Measurements from ENCODE around the gene PTPN23.

Gene PTPN23

GRCh38 chr3:47421741-47422649 lies 41.2 kb downstream of the PTPN23 start:
- no peak for DNase-seq

DNA sequence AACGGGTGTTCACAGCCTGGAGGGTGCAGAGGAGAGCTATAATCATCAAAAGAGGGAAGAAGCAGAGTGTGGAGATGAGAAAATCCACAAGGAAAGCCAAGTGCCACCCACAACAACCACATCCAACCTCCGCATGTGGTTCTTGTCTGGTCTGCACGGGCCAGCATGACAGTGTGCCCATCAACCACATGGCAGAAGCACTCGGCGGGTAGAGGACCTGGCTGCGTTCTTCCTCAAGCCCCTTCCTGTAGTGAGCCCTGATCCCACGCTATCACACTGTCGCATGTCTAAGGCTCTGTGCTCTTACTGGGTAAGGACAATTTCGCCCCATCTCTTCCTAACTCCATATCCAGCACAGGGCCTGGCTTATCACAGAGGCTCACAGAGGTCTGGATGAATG lies 41.9 kb downstream of the PTPN23 start:
- no peak for DNase-seq

GRCh38 chr3:47423548-47424145 lies 42.8 kb downstream of the PTPN23 start:
- no peak for DNase-seq

- DNase-seq: no peak
These were observed 43.9 kb downstream of the PTPN23 start for GRCh38 chr3:47424434-47425382.

GRCh38 chr3:47425383-47425778 lies 44.6 kb downstream of the PTPN23 start:
- no peak for DNase-seq

- no peak for DNase-seq
These were observed 45.1 kb downstream of the PTPN23 start for GRCh38 chr3:47425959-47426358.

DNA sequence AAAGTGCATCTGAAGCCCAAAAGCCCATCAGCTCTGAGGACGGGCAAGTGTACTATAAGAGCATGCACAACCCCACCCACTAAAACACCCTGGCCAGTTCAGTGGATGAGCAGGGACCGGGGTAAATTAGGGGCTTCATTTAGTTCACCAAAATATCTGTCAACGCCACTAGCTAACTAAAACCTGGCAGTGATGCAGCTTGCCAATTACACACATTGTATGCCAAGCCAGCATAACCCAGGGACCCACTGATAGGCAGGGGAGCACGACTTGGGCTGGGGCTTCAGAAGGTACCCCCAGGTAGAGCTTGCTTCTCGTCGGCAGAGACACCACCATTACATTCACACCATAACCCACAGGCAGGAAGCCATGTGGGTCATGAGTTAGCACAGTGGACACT lies 47.0 kb downstream of the PTPN23 start:
- DNase-seq: no peak

- DNase-seq: no peak
These were observed 47.8 kb downstream of the PTPN23 start for GRCh38 chr3:47428662-47429061.

GRCh38 chr3:47429476-47430270 lies 48.9 kb downstream of the PTPN23 start:
- no peak for DNase-seq

DNA sequence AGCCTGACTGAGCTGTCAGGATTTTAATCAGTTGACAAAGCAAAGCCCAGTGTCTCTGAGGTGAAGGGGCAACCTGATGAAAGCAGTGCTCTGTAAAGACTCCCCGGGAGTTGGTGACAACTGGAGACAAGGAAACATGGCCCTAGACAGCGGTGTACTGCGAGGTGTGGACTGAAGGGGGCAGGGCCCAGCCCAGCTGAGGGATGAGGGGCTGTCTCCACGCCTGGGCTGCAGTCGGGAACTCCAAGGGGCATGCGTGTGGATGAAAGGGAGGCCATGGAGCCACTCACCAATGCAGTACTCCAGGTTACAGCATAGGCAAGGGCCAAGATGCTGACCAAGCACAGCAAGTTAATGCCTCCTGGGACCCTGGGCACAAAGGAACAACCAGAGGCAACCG lies 49.8 kb downstream of the PTPN23 start:
- DNase-seq: no peak

- no peak for DNase-seq
These were observed 50.4 kb downstream of the PTPN23 start for GRCh38 chr3:47431225-47431624.

GRCh38 chr3:47432673-47433072 lies 51.9 kb downstream of the PTPN23 start:
- DNase-seq: no peak

GRCh38 chr3:47433796-47434195 lies 53.0 kb downstream of the PTPN23 start:
- DNase-seq: no peak

- DNase-seq: no peak
These were observed 54.0 kb downstream of the PTPN23 start for GRCh38 chr3:47434849-47435248.

DNA sequence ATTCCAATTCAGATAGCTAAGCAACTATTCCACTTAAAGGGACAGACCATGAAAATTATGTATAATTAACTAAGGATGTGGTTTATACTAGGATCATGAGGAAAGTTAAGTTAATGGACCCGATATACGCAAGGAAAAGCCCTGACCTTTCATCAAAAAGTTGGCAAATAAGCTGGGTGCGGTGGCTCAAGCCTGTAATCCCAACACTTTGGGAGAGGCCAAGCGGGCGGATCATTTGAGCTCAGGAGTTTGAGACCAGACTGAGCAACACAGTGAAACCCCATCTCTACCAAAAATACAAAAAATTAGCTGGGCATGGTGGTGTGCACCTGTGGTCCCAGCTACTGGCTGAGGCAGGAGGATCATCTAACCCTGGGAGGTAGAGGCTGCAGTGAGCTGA lies 55.4 kb downstream of the PTPN23 start:
- DNase-seq: no peak

DNA sequence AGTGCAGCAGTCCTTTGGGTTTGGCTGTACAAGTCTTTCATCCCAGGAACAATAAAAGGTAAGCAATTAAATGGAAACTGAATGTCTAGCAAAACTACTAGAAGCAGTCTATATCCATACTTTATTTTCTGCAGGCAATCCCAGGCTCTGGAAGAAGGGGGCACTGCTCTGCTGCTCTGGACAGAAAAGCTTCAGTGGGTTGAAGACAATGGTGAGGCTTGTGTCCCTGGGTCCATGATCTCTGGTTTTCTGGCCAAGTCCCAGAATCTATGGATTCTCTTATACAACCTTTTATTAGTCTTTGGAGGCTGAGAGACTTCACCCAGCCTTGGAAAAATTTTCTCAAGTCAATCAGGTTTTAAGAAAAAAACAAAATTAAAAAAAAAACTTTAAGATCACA lies 59.3 kb downstream of the PTPN23 start:
- no peak for DNase-seq

DNA sequence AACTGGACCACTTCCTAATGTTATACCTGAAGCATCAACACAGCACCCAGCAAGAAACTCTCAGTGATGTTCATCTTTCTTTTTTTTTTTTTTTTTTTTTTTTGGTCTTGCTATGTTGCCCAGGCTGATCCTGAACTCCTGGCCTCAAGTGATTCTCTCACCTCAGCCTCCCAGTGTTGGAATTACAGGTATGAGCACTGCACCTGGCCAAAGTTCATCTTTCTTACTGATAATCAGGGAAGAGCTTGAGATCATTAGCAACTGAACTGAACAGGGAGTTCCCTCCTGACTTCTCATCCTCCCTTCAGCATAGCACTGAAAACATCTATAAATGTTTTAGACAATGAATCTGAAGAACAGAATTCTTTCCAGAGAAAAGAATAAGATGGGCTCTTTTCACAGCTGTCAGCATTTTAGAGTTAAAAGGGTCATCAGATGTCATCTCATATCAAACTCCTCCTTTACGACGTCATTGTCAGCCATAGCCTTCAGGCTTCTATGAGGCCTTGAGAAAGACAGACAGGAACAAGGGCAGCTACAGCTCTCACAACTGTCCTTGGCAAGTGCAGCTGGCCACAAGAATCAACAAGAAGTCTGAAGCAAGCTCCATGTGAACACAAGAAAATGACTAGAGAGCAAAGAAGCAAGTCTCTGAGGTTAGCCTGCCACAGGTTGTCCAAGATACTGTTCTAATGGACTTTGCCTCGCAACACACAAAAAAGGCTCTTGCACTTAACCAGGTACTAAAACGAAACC lies 61.2 kb downstream of the PTPN23 start:
- no peak for DNase-seq

DNA sequence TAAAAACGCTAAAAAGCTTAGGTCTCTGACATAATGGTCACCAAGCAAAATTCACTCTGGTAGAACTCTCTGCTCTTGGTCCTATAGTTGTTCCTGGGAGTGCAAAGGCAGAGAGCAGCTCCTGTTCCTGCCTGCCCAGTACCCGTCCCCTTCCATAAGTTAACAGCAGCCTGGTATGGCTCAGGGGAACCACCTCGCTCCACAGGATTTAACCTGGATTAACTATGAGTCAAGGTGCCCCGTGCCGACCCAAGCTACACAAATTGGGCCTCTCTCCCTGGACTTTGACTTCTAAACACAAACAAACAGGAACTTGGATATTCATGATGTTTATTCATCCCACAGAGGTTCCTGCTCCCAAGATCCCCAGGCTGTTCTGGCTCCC lies 62.8 kb downstream of the PTPN23 start:
- DNase-seq: no peak

- DNase-seq: no peak
These were observed 63.3 kb downstream of the PTPN23 start for GRCh38 chr3:47444103-47444502.

DNA sequence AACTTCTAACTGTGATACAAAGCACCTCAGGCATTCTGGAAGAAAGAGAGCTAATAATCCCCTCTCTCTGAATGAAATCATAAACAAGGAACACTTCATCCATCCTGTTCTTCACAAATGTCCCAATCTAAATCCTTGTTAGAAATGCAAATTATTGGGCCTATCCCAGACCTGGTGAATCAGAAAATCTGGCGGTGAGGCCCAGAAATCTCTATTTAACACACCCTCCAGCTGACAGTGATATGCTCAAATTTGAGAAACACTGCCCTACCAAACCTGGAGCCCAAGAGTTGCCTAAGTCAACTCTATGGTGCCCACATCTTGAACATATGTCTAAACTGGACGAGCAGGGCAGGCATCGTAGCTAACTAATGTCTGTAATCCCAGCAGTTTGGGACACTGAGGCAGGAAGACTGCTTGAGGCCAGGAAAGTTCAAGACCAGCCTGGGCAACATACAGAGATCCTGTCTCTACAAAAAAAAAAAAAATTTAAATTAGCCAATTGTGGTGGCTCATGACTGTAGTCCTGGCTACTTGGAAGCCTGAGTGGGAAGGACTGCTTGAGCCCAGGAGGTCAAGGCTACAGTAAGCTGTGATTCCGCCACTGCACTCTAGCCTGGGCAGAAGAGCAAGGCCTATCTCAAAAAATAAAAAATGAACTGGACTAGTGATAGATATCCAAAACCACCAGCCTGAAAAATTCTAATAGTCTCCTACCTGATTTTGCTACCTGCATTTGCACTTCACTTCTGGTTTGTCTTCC lies 71.8 kb downstream of the PTPN23 start:
- no peak for DNase-seq

All from activated effector memory CD4-positive, alpha-beta T cell treated with anti-CD3 and anti-CD28 coated beads, Interleukin-2, amount 50 U/mL, for 16 hours (primary cell).